Measurements from ENCODE around the gene DGKZ.

DGKZ gene

GRCh38 chr11:46348566-46349401 is 1.5 kb downstream of the DGKZ start:
- no peaks in the 10 kb centered on the region for H3K36me3 Mint-ChIP-seq
- H3K9me3 Mint-ChIP-seq (ENCODE audit: low read depth), result no peaks in the 10 kb centered on the region
- H3K4me1 Mint-ChIP-seq (ENCODE audit: low read depth), result peaks cover 77% of the 10 kb centered on the region

GRCh38 chr11:46350695-46351094 is 3.4 kb downstream of the DGKZ start:
- Mint-ChIP-seq H3K27ac (peak overlapping the region; percentile 84), H3K27me3 (no peaks in the 10 kb centered on the region), H3K36me3 (no peaks in the 10 kb centered on the region), H3K9me3 (ENCODE audit: low read depth) (no peaks in the 10 kb centered on the region), H3K4me3 (peak overlapping the region; percentile 38), H3K4me1 (ENCODE audit: low read depth) (peaks cover 74% of the 10 kb centered on the region)

More at GRCh38 chr11:46348566-46349401, 1.5 kb downstream of the DGKZ start:
- peak overlapping the region; percentile 96 for H3K27ac Mint-ChIP-seq
- no peaks in the 10 kb centered on the region for H3K27me3 Mint-ChIP-seq
- H3K4me3 Mint-ChIP-seq, result peak overlapping the region; percentile 94

GRCh38 chr11:46351148-46351547 is 3.9 kb downstream of the DGKZ start:
- Mint-ChIP-seq H3K27ac (peak overlapping the region; percentile 84), H3K36me3 (peaks cover under 1% of the 10 kb centered on the region), H3K27me3 (no peaks in the 10 kb centered on the region), H3K4me1 (ENCODE audit: low read depth) (peaks cover 74% of the 10 kb centered on the region), H3K9me3 (ENCODE audit: low read depth) (no peaks in the 10 kb centered on the region), H3K4me3 (peak overlapping the region; percentile 82)

GRCh38 chr11:46351606-46352005 is 4.3 kb downstream of the DGKZ start:
- Mint-ChIP-seq H3K4me1 (ENCODE audit: low read depth) (peaks cover 74% of the 10 kb centered on the region), H3K36me3 (peaks cover 3% of the 10 kb centered on the region), H3K27ac (peak overlapping the region; percentile 84), H3K4me3 (peak overlapping the region; percentile 82), H3K9me3 (ENCODE audit: low read depth) (no peaks in the 10 kb centered on the region), H3K27me3 (no peaks in the 10 kb centered on the region)

GRCh38 chr11:46352063-46352841 is 5.0 kb downstream of the DGKZ start:
- Mint-ChIP-seq H3K9me3 (ENCODE audit: low read depth) (no peaks in the 10 kb centered on the region), H3K4me1 (ENCODE audit: low read depth) (peaks cover 76% of the 10 kb centered on the region), H3K27me3 (no peaks in the 10 kb centered on the region), H3K36me3 (peaks cover 3% of the 10 kb centered on the region), H3K4me3 (peak overlapping the region; percentile 82), H3K27ac (peak overlapping the region; percentile 91)

- Mint-ChIP-seq H3K9me3 (ENCODE audit: low read depth) (no peaks in the 10 kb centered on the region), H3K4me1 (ENCODE audit: low read depth) (peaks cover 86% of the 10 kb centered on the region), H3K27me3 (no peaks in the 10 kb centered on the region), H3K27ac (peak overlapping the region; percentile 91), H3K36me3 (peaks cover 3% of the 10 kb centered on the region), H3K4me3 (peak overlapping the region; percentile 82)
Observed at GRCh38 chr11:46353698-46354097, 6.4 kb downstream of the DGKZ start.

- peak overlapping the region; percentile 20 for H3K4me3 Mint-ChIP-seq
- no peaks in the 10 kb centered on the region for H3K9me3 Mint-ChIP-seq (ENCODE audit: low read depth)
- H3K27me3 Mint-ChIP-seq, result no peaks in the 10 kb centered on the region
- peak overlapping the region; percentile 80 for H3K27ac Mint-ChIP-seq
- peaks cover 77% of the 10 kb centered on the region for H3K4me1 Mint-ChIP-seq (ENCODE audit: low read depth)
- H3K36me3 Mint-ChIP-seq, result peaks cover 3% of the 10 kb centered on the region
Observed at GRCh38 chr11:46356924-46357482, 9.7 kb downstream of the DGKZ start.

- Mint-ChIP-seq H3K36me3 (peaks cover 3% of the 10 kb centered on the region), H3K9me3 (ENCODE audit: low read depth) (no peaks in the 10 kb centered on the region), H3K4me1 (ENCODE audit: low read depth) (peaks cover 78% of the 10 kb centered on the region), H3K27me3 (no peaks in the 10 kb centered on the region), H3K27ac (peak overlapping the region; percentile 90), H3K4me3 (no peak overlapping the region)
Observed at GRCh38 chr11:46357483-46357936, 10.2 kb downstream of the DGKZ start.

- H3K4me1 Mint-ChIP-seq (ENCODE audit: low read depth), result peaks cover 69% of the 10 kb centered on the region
Observed at GRCh38 chr11:46359953-46360352, 12.7 kb downstream of the DGKZ start.

GRCh38 chr11:46360878-46361277 is 13.6 kb downstream of the DGKZ start:
- Mint-ChIP-seq H3K4me3 (peak overlapping the region; percentile 86), H3K9me3 (ENCODE audit: low read depth) (no peaks in the 10 kb centered on the region), H3K36me3 (peaks cover 3% of the 10 kb centered on the region), H3K27me3 (no peaks in the 10 kb centered on the region), H3K27ac (peak overlapping the region; percentile 91), H3K4me1 (ENCODE audit: low read depth) (peaks cover 73% of the 10 kb centered on the region)

More at GRCh38 chr11:46359953-46360352, 12.7 kb downstream of the DGKZ start:
- H3K9me3 Mint-ChIP-seq (ENCODE audit: low read depth), result no peaks in the 10 kb centered on the region
- H3K27me3 Mint-ChIP-seq, result no peaks in the 10 kb centered on the region
- no peak overlapping the region for H3K27ac Mint-ChIP-seq
- no peak overlapping the region for H3K4me3 Mint-ChIP-seq
- peaks cover 3% of the 10 kb centered on the region for H3K36me3 Mint-ChIP-seq

GRCh38 chr11:46361283-46362155 is 14.3 kb downstream of the DGKZ start:
- Mint-ChIP-seq H3K9me3 (ENCODE audit: low read depth) (no peaks in the 10 kb centered on the region), H3K27me3 (no peaks in the 10 kb centered on the region), H3K4me3 (peak overlapping the region; percentile 86), H3K27ac (peak overlapping the region; percentile 91), H3K4me1 (ENCODE audit: low read depth) (peaks cover 66% of the 10 kb centered on the region), H3K36me3 (no peaks in the 10 kb centered on the region)

- Mint-ChIP-seq H3K4me3 (peak overlapping the region; percentile 38), H3K4me1 (ENCODE audit: low read depth) (peaks cover 62% of the 10 kb centered on the region)
Observed at GRCh38 chr11:46362156-46363030, 15.1 kb downstream of the DGKZ start.

GRCh38 chr11:46363031-46363407 is 15.8 kb downstream of the DGKZ start:
- Mint-ChIP-seq H3K27me3 (no peaks in the 10 kb centered on the region), H3K4me1 (ENCODE audit: low read depth) (peaks cover 57% of the 10 kb centered on the region), H3K36me3 (no peaks in the 10 kb centered on the region), H3K4me3 (peak overlapping the region; percentile 38), H3K9me3 (ENCODE audit: low read depth) (no peaks in the 10 kb centered on the region), H3K27ac (peak overlapping the region; percentile 66)

More at GRCh38 chr11:46362156-46363030, 15.1 kb downstream of the DGKZ start:
- no peaks in the 10 kb centered on the region for H3K36me3 Mint-ChIP-seq
- no peaks in the 10 kb centered on the region for H3K9me3 Mint-ChIP-seq (ENCODE audit: low read depth)
- no peaks in the 10 kb centered on the region for H3K27me3 Mint-ChIP-seq
- H3K27ac Mint-ChIP-seq, result peak overlapping the region; percentile 66
